GM12875 (cell line): ENCODE results near the gene HMOX2.

Source experiments
- H3K4me3 ChIP-seq: one replicate; pipeline ENCODE4 v1.5.1; 2011; ENCODE audit warnings: low read depth, low read length, control low read depth
- CTCF ChIP-seq: IDR thresholded peaks from 2 replicates; pipeline ENCODE4 v1.5.1; 2011; ENCODE audit warnings: low read depth, mild to moderate bottlenecking, control low read depth, inconsistent platforms, low read length, moderate library complexity, borderline replicate concordance; ENCODE audit not compliant: insufficient read depth

HMOX2 gene

GRCh38 chr16:4505356-4506147, 29.4 kb downstream of the HMOX2 start:
- TF ChIP-seq CTCF = no peak
- no peak overlapping the region for H3K4me3 ChIP-seq

GRCh38 chr16:4506450-4506849, 30.3 kb downstream of the HMOX2 start:
- TF ChIP-seq CTCF = peak; percentile 83
- no peak overlapping the region for H3K4me3 ChIP-seq

GRCh38 chr16:4507588-4508345, 31.6 kb downstream of the HMOX2 start:
- H3K4me3 ChIP-seq = no peak overlapping the region
- TF ChIP-seq CTCF = no peak

DNA sequence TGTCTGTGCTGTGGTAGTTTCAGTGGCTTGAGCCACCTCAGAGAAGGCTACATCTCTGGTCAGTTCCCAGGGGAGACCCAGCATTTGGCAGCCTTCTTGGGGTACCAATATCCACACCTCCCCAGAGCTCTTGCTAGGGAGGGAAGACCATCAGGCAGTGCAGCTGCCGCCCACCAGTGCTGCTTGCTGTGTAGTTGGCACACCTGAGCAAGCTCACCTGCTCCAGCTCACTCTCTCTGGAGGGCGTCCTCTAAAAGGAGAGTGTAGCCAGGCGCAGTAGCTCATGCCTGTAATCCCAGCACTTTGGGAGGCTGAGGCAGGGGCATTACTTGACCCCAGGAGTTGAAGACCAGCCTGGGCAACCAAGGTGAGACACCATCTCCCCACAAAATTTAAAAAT, 32.6 kb downstream of the HMOX2 start:
- TF ChIP-seq CTCF = no peak
- no peak overlapping the region for H3K4me3 ChIP-seq

GRCh38 chr16:4509420-4509819, 33.2 kb downstream of the HMOX2 start:
- no peak overlapping the region for H3K4me3 ChIP-seq
- no peak for TF ChIP-seq CTCF

DNA sequence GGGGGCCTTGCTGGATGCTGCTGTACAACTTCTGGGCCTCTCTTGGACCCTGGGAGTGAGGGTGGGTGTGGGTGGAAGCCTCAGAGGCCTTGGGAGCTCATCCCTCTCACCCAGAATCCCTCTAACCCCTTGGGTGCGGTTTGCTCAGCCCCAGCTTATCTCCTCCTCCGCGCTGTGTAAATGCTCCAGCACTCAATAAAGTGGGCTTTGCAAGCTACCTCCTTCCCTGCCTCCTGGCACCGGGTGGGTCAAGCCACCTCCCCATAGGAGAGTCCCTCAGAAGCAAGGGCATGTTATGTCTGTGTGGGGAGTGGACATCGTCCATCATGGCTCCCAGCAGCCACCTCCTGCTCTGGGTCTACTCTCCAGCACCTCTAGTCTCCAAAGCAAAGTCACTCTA, 33.9 kb downstream of the HMOX2 start:
- no peak overlapping the region for H3K4me3 ChIP-seq
- no peak for TF ChIP-seq CTCF
